SU-DHL-6 (cell line): ENCODE results near the gene NFE2L1.
"Not testable (repeated sequence)": the region's sequence is repeated elsewhere in the genome, so short reads cannot be mapped to it uniquely, and the experiment has no call there.

ENCODE experiments used
- H2AFZ ChIP-seq: fragments of 200-600 bp; sonication (generic); 2 replicates; pipeline ENCODE4 v1.6.1; 2014; ENCODE audit warnings: low read depth, mild to moderate bottlenecking, moderate library complexity, mixed read lengths, antibody characterized with exemption, low read length; ENCODE audit not compliant: severe bottlenecking
- H3F3A ChIP-seq: fragments of 200-600 bp; shearing (Covaris generic); 2 replicates; pipeline ENCODE4 v1.6.0; 2016; ENCODE audit warnings: antibody characterized with exemption, mild to moderate bottlenecking; ENCODE audit not compliant: insufficient read depth
- H3K27ac ChIP-seq: fragments of 200-600 bp; sonication (generic); 2 replicates; pipeline ENCODE4 v1.5.1; 2016; ENCODE audit warnings: low read depth, mild to moderate bottlenecking, low read length, moderate library complexity, mixed read lengths
- H3K27me3 ChIP-seq: fragments of 200-600 bp; sonication (generic), shearing (Covaris generic); 2 replicates; pipeline ENCODE4 v1.6.0; 2014; ENCODE audit warnings: mild to moderate bottlenecking, low read length
- H3K36me3 ChIP-seq: fragments of 200-600 bp; sonication (generic); 2 replicates; pipeline ENCODE4 v1.6.1; 2014; ENCODE audit warnings: mild to moderate bottlenecking, low read length, mixed read lengths
- H3K4me2 ChIP-seq: fragments of 300-600, 200-600 bp; shearing (Covaris generic), sonication (generic); 2 replicates; pipeline ENCODE4 v1.6.0; 2014; ENCODE audit warnings: low read length, low read depth, mild to moderate bottlenecking; ENCODE audit not compliant: poor library complexity, severe bottlenecking
- H3K4me3 ChIP-seq: fragments of 200-600 bp; sonication (generic); 2 replicates; pipeline ENCODE4 v1.5.1; 2014; ENCODE audit warnings: antibody characterized with exemption, low read length, mild to moderate bottlenecking, mixed read lengths; ENCODE audit not compliant: insufficient read depth, poor library complexity, severe bottlenecking
- H3K79me2 ChIP-seq: fragments of 200-600 bp; sonication (generic); 2 replicates; pipeline ENCODE4 v1.6.1; 2014; ENCODE audit warnings: mild to moderate bottlenecking, low read length, moderate library complexity; ENCODE audit not compliant: insufficient read depth
- H3K9ac ChIP-seq: fragments of 200-600 bp; sonication (generic); 2 replicates; pipeline ENCODE4 v1.7.0; 2014; ENCODE audit warnings: mild to moderate bottlenecking, low read length
- H3K9me2 ChIP-seq: fragments of 200-600 bp; sonication (generic); replicated peaks from 2 replicates; pipeline ENCODE4 v1.6.1; 2014; ENCODE audit warnings: low read length; ENCODE audit not compliant: insufficient read depth
- H3K9me3 ChIP-seq: fragments of 200-600 bp; sonication (generic); 2 replicates; pipeline ENCODE4 v1.6.1; 2014; ENCODE audit warnings: low read length, mixed read lengths; ENCODE audit not compliant: insufficient read depth
- H4K20me1 ChIP-seq: fragments of 200-600 bp; sonication (generic); 2 replicates; pipeline ENCODE4 v1.6.1; 2014; ENCODE audit warnings: low read depth, mild to moderate bottlenecking, antibody characterized with exemption, low read length, moderate library complexity, mixed read lengths
- EZH2phosphoT487 ChIP-seq: fragments of 200-600 bp; sonication (generic), shearing (Covaris generic); conservative IDR thresholded peaks from 2 replicates; pipeline ENCODE4 v1.6.1; 2018; ENCODE audit warnings: mild to moderate bottlenecking, antibody characterized with exemption, low read length, moderate library complexity, mixed read lengths
- TF ChIP-seq, protein P1 (sequence below): fragments of 200-600 bp; sonication (generic); IDR thresholded peaks from one replicate; pipeline ENCODE4 v1.5.1; 2017; ENCODE audit warnings: antibody characterized with exemption, mild to moderate bottlenecking, low read length, moderate library complexity; ENCODE audit not compliant: insufficient read depth, poor library complexity, severe bottlenecking

NFE2L1 gene

GRCh38 chr17:48030531-48030930, 17.6 kb upstream of the NFE2L1 start:
- H3F3A ChIP-seq: no peaks in the 10 kb centered on the region
- no peak overlapping the region for H3K4me3 ChIP-seq
- H3K4me2 ChIP-seq: no peak overlapping the region
- no peak overlapping the region for H3K27ac ChIP-seq
- H4K20me1 ChIP-seq: no peaks in the 10 kb centered on the region
- H2AFZ ChIP-seq: no peak overlapping the region
- H3K79me2 ChIP-seq: no peaks in the 10 kb centered on the region
- H3K9me3 ChIP-seq: no peaks in the 10 kb centered on the region
- H3K9me2 ChIP-seq: no peaks in the 10 kb centered on the region
- no peak overlapping the region for H3K9ac ChIP-seq
- H3K27me3 ChIP-seq: no peaks in the 10 kb centered on the region
- no peaks in the 10 kb centered on the region for H3K36me3 ChIP-seq
- TF ChIP-seq EZH2phosphoT487: no peak
- TF ChIP-seq, protein P1, sequence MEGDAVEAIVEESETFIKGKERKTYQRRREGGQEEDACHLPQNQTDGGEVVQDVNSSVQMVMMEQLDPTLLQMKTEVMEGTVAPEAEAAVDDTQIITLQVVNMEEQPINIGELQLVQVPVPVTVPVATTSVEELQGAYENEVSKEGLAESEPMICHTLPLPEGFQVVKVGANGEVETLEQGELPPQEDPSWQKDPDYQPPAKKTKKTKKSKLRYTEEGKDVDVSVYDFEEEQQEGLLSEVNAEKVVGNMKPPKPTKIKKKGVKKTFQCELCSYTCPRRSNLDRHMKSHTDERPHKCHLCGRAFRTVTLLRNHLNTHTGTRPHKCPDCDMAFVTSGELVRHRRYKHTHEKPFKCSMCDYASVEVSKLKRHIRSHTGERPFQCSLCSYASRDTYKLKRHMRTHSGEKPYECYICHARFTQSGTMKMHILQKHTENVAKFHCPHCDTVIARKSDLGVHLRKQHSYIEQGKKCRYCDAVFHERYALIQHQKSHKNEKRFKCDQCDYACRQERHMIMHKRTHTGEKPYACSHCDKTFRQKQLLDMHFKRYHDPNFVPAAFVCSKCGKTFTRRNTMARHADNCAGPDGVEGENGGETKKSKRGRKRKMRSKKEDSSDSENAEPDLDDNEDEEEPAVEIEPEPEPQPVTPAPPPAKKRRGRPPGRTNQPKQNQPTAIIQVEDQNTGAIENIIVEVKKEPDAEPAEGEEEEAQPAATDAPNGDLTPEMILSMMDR: no peak

DNA sequence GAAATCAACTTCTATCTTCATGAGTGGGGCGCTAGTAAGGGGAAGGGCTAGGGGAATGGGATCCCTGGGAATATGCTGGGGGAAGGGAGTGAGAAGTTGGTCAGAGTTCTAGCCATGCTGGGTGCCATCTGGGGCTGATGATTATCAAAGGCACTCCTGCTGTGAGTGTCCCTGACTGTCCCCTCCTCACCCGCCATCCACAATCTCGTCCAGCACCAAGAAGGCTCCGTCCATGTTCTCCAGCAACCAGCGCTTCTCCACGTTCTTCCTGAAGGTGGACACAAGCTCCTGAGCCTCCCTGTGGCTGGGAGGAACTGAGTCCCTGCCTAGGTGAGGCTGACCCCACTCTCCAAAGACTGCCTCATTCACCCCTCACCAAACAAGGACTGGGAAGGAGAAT, 16.2 kb upstream of the NFE2L1 start:
- Histone ChIP-seq H3K9me2 (no peaks in the 10 kb centered on the region), H3K4me3 (no peak overlapping the region), H3K27me3 (no peaks in the 10 kb centered on the region), H3K9me3 (no peaks in the 10 kb centered on the region), H2AFZ (no peak overlapping the region), H3K9ac (no peak overlapping the region), H3K79me2 (no peaks in the 10 kb centered on the region), H3K36me3 (no peaks in the 10 kb centered on the region), H4K20me1 (no peaks in the 10 kb centered on the region), H3K4me2 (no peak overlapping the region), H3F3A (no peaks in the 10 kb centered on the region), H3K27ac (no peak overlapping the region)
- TF ChIP-seq, protein P1: no peak
- no peak for TF ChIP-seq EZH2phosphoT487

- not testable (repeated sequence) for H3K27ac ChIP-seq, H3K9ac ChIP-seq, H3K27me3 ChIP-seq, H3K79me2 ChIP-seq, H4K20me1 ChIP-seq, H3K36me3 ChIP-seq, H3K9me3 ChIP-seq, H3K4me2 ChIP-seq, H3K4me3 ChIP-seq, H2AFZ ChIP-seq, H3F3A ChIP-seq, H3K9me2 ChIP-seq
Measured at GRCh38 chr17:48034734-48035133, 13.4 kb upstream of the NFE2L1 start.

GRCh38 chr17:48036693-48037035, 11.5 kb upstream of the NFE2L1 start:
- Histone ChIP-seq H2AFZ (peak overlapping the region; percentile 91), H3K79me2 (no peaks in the 10 kb centered on the region), H3K36me3 (no peaks in the 10 kb centered on the region), H3K27me3 (no peaks in the 10 kb centered on the region; the same call in 1 of the 2 replicates), H3K9me2 (no peaks in the 10 kb centered on the region), H3K27ac (no peak overlapping the region), H3F3A (0 out of 2 replicates have a peak, but pooled peaks cover 4% of the 10 kb centered on the region), H4K20me1 (no peaks in the 10 kb centered on the region), H3K4me2 (no peak overlapping the region), H3K9ac (no peak overlapping the region), H3K4me3 (no peak overlapping the region), H3K9me3 (no peaks in the 10 kb centered on the region)
- no peak for TF ChIP-seq EZH2phosphoT487
- TF ChIP-seq, protein P1: no peak
